Fibroblast of lung (primary cell): ENCODE data around the gene ETFB.

Experiments
- CTCF ChIP-seq, 2 donors: IDR thresholded peaks in 1 of 2; conservative IDR thresholded peaks in 1 of 2; 1 replicate in 1 of 2; 2 replicates in 1 of 2; pipeline ENCODE4 v1.5.1; 2011 to 2012; ENCODE audit warnings: low read length in 2 of 2, control low read depth in 1 of 2, inconsistent platforms in 1 of 2, low read depth in 1 of 2, mild to moderate bottlenecking in 1 of 2
- EZH2 ChIP-seq: IDR thresholded peaks from 2 replicates; pipeline ENCODE4 v1.5.1; 2012; ENCODE audit warnings: low read length, control low read depth, mild to moderate bottlenecking; ENCODE audit errors: missing control alignments

- no peak for TF ChIP-seq CTCF (conservative IDR thresholded peaks at IDR 0.05 in 1 of 2, IDR thresholded peaks at IDR 0.05 in 1 of 2; ENCODE audit: low read depth in 1 of 2, low read length in 2 of 2)
- no peak for TF ChIP-seq EZH2
Measured at GRCh38 chr19:51361239-51361638, 4.9 kb downstream of the ETFB start.
